Amygdala (tissue), 56 donors: ENCODE results near the gene EXPH5.
A peak's percentile ranks its signal among the peaks of the same experiment; 100 is the strongest.

Source experiments
- DNase-seq, 56 donors: peaks; one replicate each; lab custom pipeline; 2025; lab: John Stamatoyannopoulos, UW

Gene EXPH5

DNA sequence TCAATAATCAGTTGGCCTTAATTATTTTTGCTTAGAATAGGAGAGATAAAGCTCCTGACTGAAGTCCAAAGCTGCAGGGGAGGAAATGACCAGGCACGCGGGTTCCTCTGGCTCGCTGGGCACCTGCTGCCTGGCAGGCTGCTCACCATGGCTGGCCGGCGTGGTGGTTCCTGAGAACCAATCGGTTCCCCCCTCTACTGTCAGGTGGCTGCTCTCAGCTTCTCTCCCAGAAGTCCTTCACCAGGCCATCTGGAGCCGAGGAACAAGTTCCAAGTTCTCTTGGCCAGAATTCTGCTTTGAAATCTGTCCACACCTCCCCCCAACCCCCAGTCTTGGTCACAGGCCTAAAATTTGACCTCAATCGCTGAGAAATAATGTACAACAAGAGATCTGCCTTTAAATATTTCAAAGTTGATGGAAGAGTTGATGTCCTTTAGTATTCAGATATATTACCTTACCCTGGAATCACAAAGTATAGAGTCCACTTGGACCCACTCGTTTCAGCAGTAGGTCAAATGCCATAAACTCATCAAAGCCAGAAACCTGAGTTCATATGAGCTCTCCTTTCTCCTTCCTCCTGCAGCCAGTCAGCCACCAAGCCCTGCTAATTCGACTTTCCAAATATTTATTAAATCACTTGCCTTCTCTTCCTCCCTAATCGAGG lies 25.2 kb downstream of the EXPH5 start:
- peak in 6 of 56 donors; percentile 4 to 8 (median 8) for DNase-seq

DNA sequence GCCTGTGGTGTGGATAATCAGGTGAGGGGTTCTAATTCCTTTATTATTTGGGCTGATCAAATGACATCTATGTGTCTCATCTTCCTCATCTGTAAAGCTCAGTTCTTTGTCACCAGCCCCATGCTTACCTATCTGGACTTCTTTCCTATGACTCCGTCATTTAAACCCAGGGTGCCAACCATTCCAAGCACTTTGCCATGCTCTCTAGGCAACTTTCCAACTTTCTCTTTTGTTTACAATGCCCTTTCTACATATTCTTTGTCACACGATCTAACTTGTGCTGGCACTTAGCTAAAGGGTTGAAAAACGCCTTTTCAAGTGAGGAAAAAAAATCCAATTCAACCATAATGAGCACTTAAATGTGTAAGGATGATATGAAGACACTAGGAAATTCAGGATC lies 27.9 kb downstream of the EXPH5 start:
- DNase-seq: no peak

DNA sequence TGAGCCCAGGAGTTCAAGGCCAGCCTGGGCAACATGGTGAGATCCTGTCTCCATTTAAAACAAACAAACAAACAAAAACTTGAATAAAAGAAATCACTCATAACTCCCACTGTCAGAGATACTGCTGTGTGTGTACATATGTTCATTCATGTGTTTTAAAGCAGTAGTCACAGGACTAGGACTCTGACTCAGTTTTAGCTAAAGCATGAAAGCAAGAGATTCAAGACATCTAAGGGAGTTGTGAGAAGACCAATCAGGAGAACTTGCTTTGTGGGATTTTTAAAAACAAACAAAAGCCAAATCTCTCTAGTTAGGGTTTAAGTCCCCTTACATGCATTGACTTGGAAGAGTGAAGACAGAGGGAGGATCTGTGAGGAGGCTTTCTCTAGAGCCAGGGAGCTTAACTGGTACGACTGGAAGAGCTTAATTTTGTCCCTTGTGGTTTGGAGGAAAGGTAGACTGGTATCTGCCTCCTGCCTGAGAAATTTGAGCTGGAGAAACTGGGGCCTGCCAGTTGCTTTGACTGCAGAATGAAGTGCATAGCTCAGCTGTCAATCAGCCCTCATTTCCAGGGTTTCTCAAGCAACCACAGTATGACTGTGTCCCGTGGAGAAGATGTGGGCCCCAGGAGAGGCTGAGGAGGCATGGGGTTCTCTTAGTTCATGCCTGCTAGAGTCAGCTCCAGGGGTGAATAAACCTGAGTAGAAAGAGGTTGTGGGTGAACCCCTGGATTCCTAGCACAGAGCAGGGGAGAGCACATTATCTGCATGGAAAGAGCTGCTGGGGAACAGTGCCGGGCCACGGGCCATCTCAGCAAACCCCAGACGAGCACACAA lies 30.6 kb downstream of the EXPH5 start:
- no peak for DNase-seq

DNA sequence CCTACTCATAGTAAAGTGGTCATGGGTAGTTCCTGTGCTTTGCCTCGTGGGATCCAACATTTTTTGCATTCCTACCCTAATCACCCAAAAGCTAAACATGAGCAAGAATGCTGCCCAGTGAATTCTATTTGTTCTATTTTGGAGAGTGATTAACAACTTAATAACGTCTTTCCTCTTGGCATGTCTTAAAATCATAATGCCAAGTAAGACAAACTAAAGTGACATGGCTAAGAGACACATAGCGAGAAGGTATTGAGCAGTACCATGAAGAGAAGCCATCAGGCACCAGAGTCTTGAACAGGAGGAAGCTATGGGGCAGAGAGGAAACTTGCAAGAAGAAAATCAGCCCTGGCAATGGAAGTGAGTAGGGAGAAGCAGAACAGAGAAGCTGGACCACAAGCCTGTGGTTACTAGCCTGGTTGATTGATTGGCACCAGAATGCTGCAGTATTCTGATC lies 32.0 kb downstream of the EXPH5 start:
- DNase-seq: no peak

DNA sequence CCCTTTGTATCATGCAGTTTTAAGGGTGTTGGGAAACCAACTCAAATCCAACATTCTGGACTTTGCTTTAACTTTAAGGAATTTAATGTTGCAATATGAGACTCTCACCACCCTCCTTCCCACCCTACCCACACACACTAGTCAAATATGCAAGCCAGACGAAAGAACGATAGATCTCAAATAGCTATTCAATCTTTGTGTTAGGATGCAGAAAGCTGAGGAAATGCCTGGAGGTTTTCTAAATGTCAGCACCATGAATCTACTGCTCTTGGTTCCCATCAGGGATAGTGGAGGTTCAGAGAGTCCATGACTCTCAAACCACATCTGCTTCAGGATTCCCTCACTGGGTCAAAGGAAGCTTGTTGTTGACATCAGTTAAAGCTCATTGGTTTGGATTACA lies 33.7 kb downstream of the EXPH5 start:
- no peak for DNase-seq

DNA sequence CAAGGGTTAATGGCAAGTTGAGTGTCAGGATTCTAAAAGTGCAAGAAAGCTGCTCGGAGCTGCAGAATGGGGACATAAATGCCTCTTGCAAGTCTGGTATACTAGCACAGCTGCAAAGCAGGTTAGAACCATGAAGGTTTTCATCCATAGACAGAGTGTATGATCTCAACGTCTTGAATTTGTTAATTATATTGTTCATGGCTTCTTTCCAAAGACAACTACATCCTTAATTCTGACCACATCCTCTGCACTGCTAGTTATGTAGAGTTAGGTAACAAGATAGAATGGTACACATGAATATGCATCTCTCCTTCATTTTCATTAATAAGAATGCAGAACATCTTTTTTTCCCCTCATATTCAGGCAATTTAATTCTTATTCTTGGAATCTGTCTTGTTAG lies 34.2 kb downstream of the EXPH5 start:
- DNase-seq: no peak

DNA sequence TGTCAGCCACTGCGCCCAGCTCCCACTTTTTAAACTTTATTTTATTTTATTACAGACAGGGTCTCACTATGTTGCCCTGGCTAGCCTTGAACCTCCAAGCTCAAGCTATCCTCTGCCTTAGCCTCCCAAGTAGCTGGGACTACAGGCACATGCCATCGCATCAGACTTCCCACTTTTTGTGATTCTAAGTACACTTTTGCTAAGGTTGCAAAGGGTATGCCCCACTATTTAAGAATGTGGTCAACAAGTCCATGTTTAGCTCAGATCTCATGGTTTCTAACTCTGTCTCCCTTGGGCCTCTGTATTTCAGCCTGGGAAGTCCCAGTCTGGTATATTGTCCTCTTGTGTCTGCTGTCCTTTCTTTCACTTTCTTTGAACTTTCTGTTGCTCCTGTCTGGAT lies 35.3 kb downstream of the EXPH5 start:
- no peak for DNase-seq

DNA sequence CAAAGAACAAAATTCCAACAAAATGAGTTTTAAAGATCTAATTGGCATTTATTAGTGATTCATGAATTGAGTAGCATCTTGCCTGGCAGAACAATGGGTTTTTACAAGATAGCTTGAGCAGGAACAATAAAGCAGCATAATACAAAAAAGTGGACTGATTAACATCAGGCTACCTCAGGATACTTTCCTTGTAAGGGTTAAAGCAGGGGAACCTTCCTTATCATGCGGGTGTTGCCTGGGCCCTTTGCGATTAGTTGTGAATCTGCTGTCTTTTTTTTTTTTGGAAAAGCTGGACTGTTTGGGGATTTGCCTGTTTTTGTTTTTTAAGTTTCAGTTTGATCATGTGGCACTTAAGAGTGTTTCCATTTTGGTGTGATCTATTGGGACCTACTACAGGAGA lies 37.5 kb downstream of the EXPH5 start:
- DNase-seq: no peak

DNA sequence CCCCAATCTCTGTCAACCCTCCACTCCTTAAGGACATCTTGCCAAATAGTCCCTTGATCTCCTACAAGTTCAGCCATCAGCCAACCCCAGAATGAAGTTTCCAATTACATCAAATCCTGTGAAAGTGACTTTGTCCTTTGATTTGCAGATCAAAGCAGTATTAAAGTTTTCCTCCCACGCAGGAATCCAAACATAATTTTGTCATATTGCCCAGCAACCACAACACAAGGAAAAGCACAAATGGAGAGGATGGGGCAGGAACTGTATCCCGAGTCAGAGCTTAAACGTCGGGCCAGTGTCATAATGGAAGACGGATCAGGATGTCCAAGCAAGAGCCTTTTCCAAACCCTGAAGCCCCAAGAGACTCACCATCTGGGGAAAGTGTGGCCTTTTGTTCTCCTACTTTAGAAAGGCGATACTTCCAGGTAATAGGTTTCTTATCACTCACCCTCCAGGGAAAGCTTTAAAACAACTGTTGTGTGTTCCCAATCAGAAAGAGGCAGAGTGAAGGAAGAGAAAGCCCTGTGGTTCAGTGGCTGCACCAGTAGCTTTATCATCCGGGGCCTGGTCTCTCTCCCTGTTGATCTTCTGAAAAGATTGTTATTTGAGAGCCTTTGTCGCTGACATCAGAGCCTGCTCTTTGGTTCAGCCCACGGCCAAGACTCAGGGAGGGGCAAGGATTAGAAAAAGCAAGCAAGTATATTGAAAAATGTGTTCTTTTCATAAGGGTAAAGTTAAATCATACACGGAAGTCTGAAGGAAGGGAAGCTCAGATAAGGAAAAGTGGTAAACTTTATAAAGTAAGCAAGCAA lies 41.7 kb downstream of the EXPH5 start:
- DNase-seq: no peak

DNA sequence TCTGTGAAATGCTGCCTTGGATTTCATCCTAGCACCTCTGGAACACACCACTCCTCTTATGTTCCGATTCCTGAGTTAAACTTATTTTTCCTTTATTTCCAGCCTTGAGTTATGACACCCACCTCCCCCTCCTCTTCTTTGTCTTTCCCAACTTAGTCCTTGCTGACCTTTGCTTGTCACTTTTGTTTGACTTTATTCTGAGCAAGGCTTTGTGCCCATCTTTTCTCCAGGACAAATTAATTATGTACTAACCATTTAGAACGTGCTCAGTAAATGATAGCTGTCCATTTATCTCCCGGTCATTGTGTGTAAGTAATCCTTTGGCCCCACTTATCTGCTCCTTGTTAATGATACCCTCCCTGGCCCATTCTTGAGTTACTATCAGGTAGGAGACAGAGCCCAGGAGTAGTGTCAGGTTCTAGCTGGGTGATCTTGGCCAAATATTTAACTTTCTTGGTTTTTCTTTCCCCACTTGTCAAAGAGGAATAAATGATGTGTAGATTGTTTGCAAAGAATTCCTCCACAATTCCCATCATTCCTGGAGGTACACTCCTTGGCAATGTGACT lies 44.2 kb downstream of the EXPH5 start:
- no peak for DNase-seq

DNA sequence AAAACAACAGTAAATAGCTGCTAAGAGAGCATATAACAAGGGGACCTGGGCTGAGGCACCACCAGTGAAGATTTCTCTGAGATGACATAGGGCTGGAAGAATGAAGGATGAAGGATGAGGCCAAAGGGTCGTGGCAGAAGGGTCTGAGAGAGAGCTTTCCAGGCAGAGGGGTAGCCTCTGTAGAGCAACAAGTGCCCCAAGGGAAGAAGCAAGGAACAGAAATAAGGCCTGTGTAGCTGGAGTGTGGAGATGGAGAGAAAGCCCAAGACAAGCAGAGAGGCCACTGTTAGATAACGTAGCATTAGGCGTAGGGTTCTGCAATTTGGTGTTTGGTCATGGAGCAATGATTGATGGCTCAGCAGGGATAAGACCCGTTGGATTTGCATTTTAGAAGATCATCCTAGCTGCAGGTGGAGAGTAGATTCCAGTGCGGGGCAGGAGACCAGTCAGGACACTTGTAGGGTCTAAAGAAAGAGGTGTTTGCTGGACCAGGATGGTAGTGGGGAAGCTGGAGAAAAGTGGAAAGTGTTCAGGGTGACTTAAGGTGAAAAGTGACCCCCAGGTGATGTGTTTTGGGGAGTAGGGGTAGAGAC lies 47.6 kb downstream of the EXPH5 start:
- no peak for DNase-seq

DNA sequence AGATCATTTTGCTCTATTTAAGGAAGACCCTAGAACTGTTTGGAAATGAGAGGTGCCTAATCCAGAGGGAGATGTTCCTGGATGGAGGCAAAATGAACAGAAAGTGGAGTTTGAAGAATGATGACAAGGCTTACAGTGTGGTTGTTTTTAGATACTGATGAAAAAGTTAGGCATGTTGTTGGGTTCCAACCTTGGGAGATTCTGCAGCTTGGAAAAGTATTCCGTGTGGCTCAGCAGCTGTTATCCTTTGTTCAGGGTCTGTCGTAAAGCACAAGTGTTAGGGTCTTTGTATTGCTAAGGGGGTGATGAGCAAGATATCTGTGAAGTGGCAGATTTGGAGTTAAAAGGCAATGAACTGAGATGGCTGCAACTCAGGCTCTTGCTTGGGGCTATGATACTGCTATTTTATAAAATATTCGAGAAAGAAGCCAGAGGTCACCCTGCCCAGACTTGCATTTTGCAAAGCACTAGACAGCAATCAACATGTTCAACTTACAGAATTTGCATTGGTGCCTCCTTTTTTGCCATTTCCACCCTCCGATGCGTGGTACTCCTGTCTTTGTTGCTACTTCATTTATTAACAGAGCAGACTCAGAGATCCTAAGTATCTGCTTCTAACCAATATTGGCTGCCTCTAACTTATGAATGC lies 50.1 kb downstream of the EXPH5 start:
- no peak for DNase-seq

DNA sequence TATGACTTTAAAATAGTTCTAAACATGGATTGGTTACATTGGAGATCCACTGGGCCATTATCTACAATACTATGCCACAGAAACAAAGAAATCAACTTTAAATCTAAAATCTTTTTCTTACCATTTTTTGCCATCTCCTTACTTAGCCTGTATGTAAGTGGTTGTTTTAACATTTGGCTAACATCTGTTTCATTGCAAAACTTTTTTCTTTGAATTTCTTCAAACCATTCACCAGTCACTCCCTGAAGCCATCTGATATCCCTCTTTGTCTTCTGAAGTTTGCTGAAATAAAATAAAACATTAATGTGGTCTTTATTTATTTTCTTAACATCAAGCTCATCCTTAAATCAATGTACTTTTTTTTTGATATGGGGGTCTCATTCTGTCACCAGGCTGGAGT lies 52.0 kb downstream of the EXPH5 start:
- no peak for DNase-seq

DNA sequence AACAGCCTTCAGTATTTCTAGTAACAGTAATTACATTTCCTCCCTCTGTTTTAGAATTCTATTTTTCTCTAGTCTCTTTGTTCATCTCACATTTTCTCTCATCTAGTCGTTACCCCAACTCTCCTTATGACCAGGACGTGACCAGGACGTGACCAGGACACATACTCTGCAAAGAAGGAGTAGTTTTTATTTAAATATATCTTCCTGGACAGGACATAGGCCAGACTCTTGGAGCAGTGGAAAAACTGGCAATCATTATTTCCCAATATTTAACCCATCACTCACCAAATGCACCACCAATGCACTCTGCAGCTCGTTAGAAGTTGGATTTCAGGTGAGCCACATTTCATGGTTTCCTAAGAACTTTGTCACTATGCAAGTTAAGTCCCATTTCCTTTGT lies 55.1 kb downstream of the EXPH5 start:
- no peak for DNase-seq

DNA sequence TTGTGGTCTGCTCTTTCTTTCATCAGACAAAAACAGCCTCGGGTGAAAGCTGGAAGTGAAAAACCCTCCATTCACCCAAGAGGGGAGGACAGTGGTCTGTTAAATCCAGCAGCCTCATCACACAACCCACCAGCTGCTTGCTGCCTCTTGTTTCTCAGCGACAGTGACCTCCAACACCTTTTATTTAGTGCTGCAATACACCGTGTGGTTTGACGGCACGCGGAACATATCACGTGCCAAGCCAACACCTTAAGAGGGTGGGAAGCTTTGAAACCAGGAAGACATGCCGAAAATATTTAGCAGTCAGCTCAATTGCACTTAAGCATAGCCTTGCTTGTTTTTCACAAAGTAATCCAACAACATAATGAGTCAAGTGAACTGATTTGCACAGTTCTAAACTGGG lies 55.5 kb downstream of the EXPH5 start:
- DNase-seq: peak in 2 of 56 donors; percentile 3 to 5

DNA sequence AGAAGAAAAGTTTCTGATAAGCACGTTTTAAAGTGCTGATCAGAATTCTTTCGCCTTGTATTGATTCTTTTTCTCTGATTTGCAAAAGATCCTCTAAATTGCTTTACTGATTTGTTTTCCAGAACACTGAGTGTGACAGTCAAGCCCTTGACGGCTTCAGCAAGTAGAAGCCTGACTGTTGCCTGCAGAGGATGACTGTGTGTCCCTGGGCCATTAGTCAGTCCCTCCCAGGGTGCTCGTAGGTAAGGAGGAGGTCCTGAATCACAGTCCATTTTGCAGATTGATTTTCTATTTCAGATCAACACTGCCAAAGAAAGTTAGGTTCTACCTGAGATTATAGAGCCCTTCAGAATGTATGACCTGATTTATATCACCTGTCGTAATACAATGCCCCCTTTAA lies 56.8 kb downstream of the EXPH5 start:
- DNase-seq: no peak

DNA sequence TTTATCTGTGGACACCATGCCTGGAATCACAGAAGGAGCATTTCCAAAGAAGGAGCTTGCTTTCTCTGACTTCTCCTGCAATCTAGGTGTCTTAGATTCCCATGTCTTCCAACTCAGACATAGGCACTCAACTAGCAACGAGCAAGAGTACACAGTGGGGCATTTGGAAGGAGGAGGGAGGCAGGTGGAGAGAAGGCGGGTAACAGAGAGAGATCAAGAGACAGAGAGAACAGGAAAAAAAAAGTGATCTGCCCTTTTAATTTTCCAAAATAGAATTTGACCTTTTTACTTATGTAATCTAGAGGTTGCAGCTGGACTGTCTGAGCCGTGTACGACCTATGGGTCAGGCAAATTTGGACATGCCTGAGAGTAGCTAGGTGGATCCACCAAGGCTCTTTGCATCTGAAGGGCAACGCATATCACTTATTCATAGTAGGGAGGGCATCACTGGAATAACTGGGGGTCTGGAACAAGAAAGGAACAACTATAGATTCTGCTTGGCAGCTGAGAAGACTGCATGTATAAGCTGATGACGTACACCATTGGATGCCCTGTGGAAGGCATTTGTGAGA lies 58.1 kb downstream of the EXPH5 start:
- DNase-seq: no peak

DNA sequence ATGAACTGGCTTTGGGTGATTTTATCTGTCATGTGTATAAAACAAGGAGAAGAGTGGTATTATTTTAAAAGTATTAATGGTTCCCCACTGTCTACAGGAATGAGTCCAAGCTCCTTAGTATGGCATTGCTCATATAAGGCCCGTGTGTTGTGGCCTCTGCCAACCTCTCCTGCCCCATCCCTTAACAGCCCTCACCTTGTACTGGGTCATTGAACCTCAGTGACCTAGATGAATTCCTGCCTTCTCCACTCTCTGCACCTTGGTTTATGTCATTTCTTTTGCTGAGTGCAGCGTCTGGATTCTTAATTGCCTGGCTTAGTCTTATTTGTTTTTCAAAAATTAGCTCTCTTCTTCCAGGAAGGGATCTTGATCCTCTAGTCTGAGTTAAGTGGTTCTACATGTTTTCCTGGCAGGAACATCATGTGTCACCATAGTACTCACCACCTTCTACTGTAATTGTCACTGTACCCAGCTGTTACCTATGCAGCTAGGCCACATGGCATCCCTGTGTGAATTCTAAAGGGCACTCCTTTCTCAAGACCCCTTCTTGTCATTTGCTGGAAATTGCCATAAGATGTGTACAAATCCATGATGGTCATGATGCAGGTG lies 59.2 kb downstream of the EXPH5 start:
- DNase-seq: no peak

DNA sequence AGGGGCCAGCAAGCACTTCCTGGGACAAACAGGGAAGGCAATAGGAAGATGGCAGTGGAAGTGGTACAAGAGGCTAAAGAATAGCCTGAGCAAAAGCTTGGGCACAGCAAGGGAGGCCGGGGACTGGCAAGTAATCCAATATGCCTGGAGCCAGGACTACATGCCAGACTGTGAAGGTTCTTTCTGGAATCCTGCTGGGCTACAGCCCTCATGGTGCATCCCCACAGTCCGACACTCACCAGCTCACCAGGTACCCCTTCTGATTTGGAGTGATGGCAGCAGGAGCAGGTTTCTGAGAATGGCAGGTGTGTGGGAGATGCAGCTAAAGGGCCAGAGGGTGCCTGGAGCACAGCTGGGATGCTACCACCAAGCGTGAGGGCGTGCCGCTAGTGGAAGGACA lies 63.1 kb downstream of the EXPH5 start:
- DNase-seq: no peak
